ENCODE measurements around the gene TRAF3.

DNA sequence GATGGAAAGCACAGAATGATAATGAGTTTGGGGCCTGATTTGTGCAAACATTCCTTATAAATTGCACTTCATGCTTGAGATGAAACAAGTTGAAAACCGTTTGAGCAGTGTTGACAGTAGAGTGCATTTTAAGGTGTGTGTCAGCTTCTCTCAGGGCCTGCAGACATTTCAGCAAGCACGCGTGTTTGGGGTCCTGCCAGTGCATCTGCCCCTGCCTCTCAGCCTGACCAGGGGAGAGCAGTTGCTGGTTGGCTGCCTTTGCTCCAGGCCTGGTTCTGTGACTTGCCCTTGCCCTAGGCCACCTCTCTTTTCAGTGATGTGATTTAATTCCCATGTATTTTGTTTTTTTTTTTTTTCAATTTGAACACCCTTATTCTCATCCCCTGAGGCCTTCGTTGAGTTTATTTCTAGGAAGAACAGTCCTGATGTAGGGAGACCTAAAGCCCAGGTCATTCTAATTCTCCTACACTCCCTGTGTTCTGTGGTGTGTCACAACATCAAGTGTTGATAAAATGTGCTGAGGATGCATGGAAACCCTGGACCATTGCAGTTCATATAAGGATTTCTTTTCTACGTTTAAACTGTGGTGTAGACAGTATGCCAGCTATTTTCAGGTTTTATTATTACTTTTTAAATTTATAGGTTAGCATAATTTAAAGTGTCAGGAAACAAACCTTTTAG, 105.1 kb downstream of the TRAF3 start:
- TF ChIP-seq POLR2A (IDR thresholded peaks at IDR 0.05; ENCODE audit: low read length) (no peak), GATA1 (IDR thresholded peaks at IDR 0.05; ENCODE audit: low read depth, low read length) (no peak)
